ENCODE measurements around the gene IRF8. TPM values are rescaled to one million over a fixed set of nuclear protein-coding genes. Genes with fewer than 3 reads are reported as not detected.

Gene IRF8
- total and polyA plus RNA-seq, 2 of the 4 experiments (the other 2 are of a cell fraction) = not detected

DNA sequence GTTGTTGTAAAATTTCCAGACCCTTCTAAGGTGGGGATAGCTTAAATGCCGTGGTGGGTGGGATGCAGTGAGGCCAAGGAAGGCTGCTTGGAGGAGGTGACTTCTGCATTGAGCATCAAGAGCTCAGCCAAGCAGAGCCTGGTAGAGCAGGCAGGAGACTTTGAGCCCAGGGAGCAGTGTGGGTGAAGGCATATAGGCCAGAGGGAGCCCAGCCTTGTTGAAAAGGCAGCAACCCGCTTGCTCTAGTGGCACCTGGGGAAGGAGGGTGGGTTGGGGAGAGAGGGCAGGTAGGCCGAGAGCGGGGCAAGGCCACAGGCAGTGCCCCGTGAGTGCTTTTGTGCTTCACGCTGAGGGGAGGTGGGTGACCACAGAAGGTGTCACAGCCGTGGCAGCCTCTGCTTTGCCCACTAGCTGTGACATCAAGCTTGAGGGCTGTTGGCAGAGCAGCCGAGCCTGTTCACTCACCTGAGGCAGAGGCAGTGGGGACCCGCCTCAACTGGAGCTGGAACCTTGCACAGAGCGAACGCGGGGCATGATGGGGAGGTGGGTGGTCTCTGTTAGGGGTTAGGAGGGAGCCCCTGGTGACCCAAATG lies 56.1 kb downstream of the IRF8 start:
- Histone ChIP-seq H2BK20ac (ENCODE audit: low read depth, low read length) (no peak overlapping the region), H2AFZ (replicated peaks; ENCODE audit: low read length, poor library complexity) (no peak overlapping the region), H2BK5ac (ENCODE audit: low read depth, low read length, poor library complexity, severe bottlenecking) (no peak overlapping the region), H3K36me3 (ENCODE audit: control insufficient read depth, insufficient read depth, low read length) (no peaks in the 10 kb centered on the region), H2AK9ac (replicated peaks; ENCODE audit: low read depth, low read length, poor library complexity) (no peak overlapping the region), H3K4me3 (ENCODE audit: insufficient read depth, low read depth, low read length) (no peak overlapping the region), H3K9me3 (ENCODE audit: control insufficient read depth, insufficient read depth, low read length) (0 out of 2 replicates have a peak, but pooled peaks cover 2% of the 10 kb centered on the region), H3K18ac (ENCODE audit: low read depth, low read length) (no peak overlapping the region), H3K4ac (ENCODE audit: low read depth, low read length) (no peak overlapping the region), H3K27ac (ENCODE audit: insufficient read depth, low read length) (no peak overlapping the region), H3K14ac (replicated peaks; ENCODE audit: low read depth, low read length) (no peak overlapping the region), H3K4me2 (ENCODE audit: low read depth, low read length) (no peak overlapping the region), H3K4me1 (ENCODE audit: control insufficient read depth, insufficient read depth, low read length) (no peaks in the 10 kb centered on the region), H2BK15ac (ENCODE audit: low read depth, low read length) (no peak overlapping the region), H4K91ac (ENCODE audit: insufficient read depth, low read depth, low read length) (no peak overlapping the region), H3K23ac (ENCODE audit: low read depth, low read length) (no peak overlapping the region), H4K20me1 (ENCODE audit: insufficient read depth, low read length) (no peaks in the 10 kb centered on the region), H4K5ac (ENCODE audit: low read depth, low read length) (no peak overlapping the region), H2BK120ac (ENCODE audit: low read depth, low read length) (no peak overlapping the region), H3K9ac (ENCODE audit: low read depth, low read length) (no peak overlapping the region), H4K8ac (ENCODE audit: low read depth in 2 of 2, low read length in 2 of 2) (no peak overlapping the region), H3K56ac (ENCODE audit: extremely low read depth, insufficient read depth, low read length) (no peak overlapping the region), H3K27me3 (ENCODE audit: control insufficient read depth, insufficient read depth, low read length) (peaks cover 82% of the 10 kb centered on the region), H3K79me1 (ENCODE audit: low read depth in 1 of 2, low read length in 2 of 2) (no peaks in the 10 kb centered on the region), H2AK5ac (ENCODE audit: low read depth, low read length) (no peak overlapping the region), H3K9me1 (ENCODE audit: insufficient read depth, low read length) (0 out of 2 replicates have a peak, but pooled peaks cover 2% of the 10 kb centered on the region)
- no peak for TF ChIP-seq FOS (IDR thresholded peaks at IDR 0.05; ENCODE audit: low read depth, low read length)
- TF ChIP-seq RCOR1 (IDR thresholded peaks at IDR 0.05; ENCODE audit: insufficient replicate concordance, low read length) = no peak
- no peak for TF ChIP-seq ELK1 (IDR thresholded peaks at IDR 0.05; ENCODE audit: borderline replicate concordance, low read depth, low read length)
- POLR2A ChIA-PET (ENCODE audit: unreplicated experiment) = no interaction called here
- BruUV-seq (replicated peaks) = no TSS peak
- dilution Hi-C loops (cut with HindIII; ENCODE audit: low sequenced_read_pairs, unreplicated experiment) (no loop called here), intact Hi-C loops (cut with micrococcal nuclease) (no loop called here), in situ Hi-C loops (cut with MboI; ENCODE audit: low sequenced_read_pairs) (no loop called here)
- ATAC-seq (ENCODE audit: low read depth) (no peak), DNase-seq (no peak)
- CTCF ChIA-PET = no interaction called here
- WGBS, 2 experiments (ENCODE audit: extremely low coverage in 2 of 2, insufficient read length in 1 of 2) = 74% methylated on average over 6 of the region's 12 CpGs; no CpG with 5 or more reads in 1 of the 2 experiments
